Thoracic aorta (tissue), 2 donors: ENCODE results near the gene OXER1. TPM values are rescaled to one million over a fixed set of nuclear protein-coding genes. Genes with fewer than 3 reads are reported as not detected.

Experiments used
- ATAC-seq: fragments of 150-250 bp; one replicate; pipeline ENCODE4 v1.8.0; 2017; ENCODE audit warnings: low read depth; ENCODE audit not compliant: insufficient number of reproducible peaks, low FRiP score
- DNase-seq: peaks from one replicate; pipeline ENCODE4 v3.0.0-alpha.2; 2020; ENCODE audit warnings: low spot score
- H3K27ac ChIP-seq, 2 donors: fragments of 200-600 bp; sonication (generic); 1 replicate in 1 of 2; 2 replicates in 1 of 2; pipeline ENCODE4 v1.5.1; 2016; ENCODE audit warnings: mild to moderate bottlenecking in 2 of 2, moderate library complexity in 2 of 2
- H3K27me3 ChIP-seq: fragments of 200-600 bp; sonication (generic); replicated peaks from 2 replicates; pipeline ENCODE4 v1.6.0; 2016; ENCODE audit warnings: mild to moderate bottlenecking; ENCODE audit not compliant: insufficient read depth
- H3K36me3 ChIP-seq: fragments of 200-600 bp; sonication (generic); one replicate; pipeline ENCODE4 v1.5.1; 2016
- H3K4me1 ChIP-seq, 2 donors: fragments of 200-600 bp; sonication (generic); 1 replicate in 1 of 2; 2 replicates in 1 of 2; pipeline versions ENCODE4 v1.5.1 to v1.6.0; 2016; ENCODE audit warnings: low read depth in 2 of 2, mild to moderate bottlenecking in 1 of 2; ENCODE audit not compliant: control insufficient read depth in 1 of 2
- H3K4me3 ChIP-seq: fragments of 200-600 bp; sonication (generic); 2 replicates; pipeline ENCODE4 v1.5.1; 2016; ENCODE audit warnings: mild to moderate bottlenecking
- H3K9me3 ChIP-seq: fragments of 200-600 bp; sonication (generic); 2 replicates; pipeline ENCODE4 v1.5.1; 2016
- CTCF ChIP-seq: fragments of 200-600 bp; sonication (generic); IDR thresholded peaks from one replicate; pipeline ENCODE4 v1.5.1; 2019; ENCODE audit warnings: antibody characterized with exemption
- total RNA-seq, 2 donors: library from RNA; depleted of rRNA; stranded (reverse); fragments of >200 nt; gene quantifications; one replicate each; pipeline versions ENCODE4 v1.1.0 to v1.2.3, GENCODE V29; 2016

The OXER1 gene
- total RNA-seq, 2 donors from 2014 or later = 4.6 to 5.8 TPM

GRCh38 chr2:42747422-42747821 is 16.5 kb downstream of the OXER1 start:
- ATAC-seq (no peak), DNase-seq (no peak)
- TF ChIP-seq CTCF = no peak
- Histone ChIP-seq H3K4me3 (no peak overlapping the region), H3K27ac (no peak overlapping the region), H3K9me3 (no peaks in the 10 kb centered on the region), H3K36me3 (no peaks in the 10 kb centered on the region), H3K4me1 (no peaks in the 10 kb centered on the region), H3K27me3 (no peaks in the 10 kb centered on the region)

- no peaks in the 10 kb centered on the region for H3K4me1 ChIP-seq
- no peaks in the 10 kb centered on the region for H3K9me3 ChIP-seq
- TF ChIP-seq CTCF = no peak
- no peaks in the 10 kb centered on the region for H3K36me3 ChIP-seq
- no peaks in the 10 kb centered on the region for H3K27me3 ChIP-seq
- no peak for DNase-seq
- H3K4me3 ChIP-seq = no peak overlapping the region
- H3K27ac ChIP-seq = no peak overlapping the region
- no peak for ATAC-seq
Observed at GRCh38 chr2:42744545-42745082, 19.3 kb downstream of the OXER1 start.

- ATAC-seq = no peak
- no peak for TF ChIP-seq CTCF
- Histone ChIP-seq H3K4me3 (no peak overlapping the region), H3K4me1 (no peaks in the 10 kb centered on the region), H3K27me3 (no peaks in the 10 kb centered on the region), H3K9me3 (no peaks in the 10 kb centered on the region), H3K36me3 (no peaks in the 10 kb centered on the region), H3K27ac (no peak overlapping the region)
- no peak for DNase-seq
Observed at GRCh38 chr2:42743659-42743990, 20.3 kb downstream of the OXER1 start.

- no peak for ATAC-seq
- TF ChIP-seq CTCF = no peak
- H3K36me3 ChIP-seq = no peaks in the 10 kb centered on the region
- H3K4me3 ChIP-seq = no peak overlapping the region
- H3K27ac ChIP-seq = no peak overlapping the region
- H3K27me3 ChIP-seq = no peaks in the 10 kb centered on the region
- no peaks in the 10 kb centered on the region for H3K9me3 ChIP-seq
- no peak for DNase-seq
- H3K4me1 ChIP-seq = no peaks in the 10 kb centered on the region
Observed at GRCh38 chr2:42742740-42743658, 20.9 kb downstream of the OXER1 start.

GRCh38 chr2:42741140-42741539 is 22.8 kb downstream of the OXER1 start:
- H3K27ac ChIP-seq = no peak overlapping the region
- H3K4me3 ChIP-seq = no peak overlapping the region
- TF ChIP-seq CTCF = no peak
- no peaks in the 10 kb centered on the region for H3K9me3 ChIP-seq
- no peak for DNase-seq
- H3K27me3 ChIP-seq = no peaks in the 10 kb centered on the region
- no peaks in the 10 kb centered on the region for H3K4me1 ChIP-seq
- no peak for ATAC-seq
- H3K36me3 ChIP-seq = peaks cover 6% of the 10 kb centered on the region
